Fibroblast of the aortic adventitia (primary cell): ENCODE results near the gene CDC42BPG. TPM values are rescaled to one million over a fixed set of nuclear protein-coding genes. Genes with fewer than 3 reads are reported as not detected.

Source experiments
- DNase-seq: peaks from one replicate; pipeline ENCODE4 v3.0.0-alpha.2; 2010; ENCODE audit warnings: low read depth
- H3K4me3 ChIP-seq: 2 replicates; pipeline ENCODE4 v1.5.1; 2011; ENCODE audit warnings: low read depth, mild to moderate bottlenecking, control low read depth, low read length, moderate library complexity
- CTCF ChIP-seq: IDR thresholded peaks from 2 replicates; pipeline ENCODE4 v1.5.1; 2011; ENCODE audit warnings: mild to moderate bottlenecking, low read length, control low read depth, inconsistent platforms; ENCODE audit not compliant: insufficient read depth
- total RNA-seq: library from RNA; depleted of rRNA; stranded (reverse); fragments of >200 nt; gene quantifications from 2 replicates; pipeline ENCODE4 v1.2.3, GENCODE V29; 2012; ENCODE audit warnings: low replicate concordance

The CDC42BPG gene
- total RNA-seq, 1 donor, result 0.09 TPM

- TF ChIP-seq CTCF, result no peak
- H3K4me3 ChIP-seq, result no peak overlapping the region
- no peak for DNase-seq
Observed at GRCh38 chr11:64835616-64836447, 8.6 kb downstream of the CDC42BPG start.

- no peak for DNase-seq
- no peak for TF ChIP-seq CTCF
- H3K4me3 ChIP-seq, result no peak overlapping the region
Observed at GRCh38 chr11:64834723-64835615, 9.5 kb downstream of the CDC42BPG start.

- H3K4me3 ChIP-seq, result no peak overlapping the region
- TF ChIP-seq CTCF, result no peak
- DNase-seq, result no peak
Observed at GRCh38 chr11:64834031-64834722, 10.3 kb downstream of the CDC42BPG start.

GRCh38 chr11:64833509-64833908 is 10.9 kb downstream of the CDC42BPG start:
- no peak for DNase-seq
- H3K4me3 ChIP-seq, result no peak overlapping the region
- no peak for TF ChIP-seq CTCF

GRCh38 chr11:64833198-64833502 is 11.3 kb downstream of the CDC42BPG start:
- no peak for TF ChIP-seq CTCF
- H3K4me3 ChIP-seq, result no peak overlapping the region
- no peak for DNase-seq

GRCh38 chr11:64832467-64833197 is 11.8 kb downstream of the CDC42BPG start:
- no peak for DNase-seq
- TF ChIP-seq CTCF, result no peak
- H3K4me3 ChIP-seq, result no peak overlapping the region
